Kidney (tissue), 14 donors: Measurements from ENCODE around the gene FTCD. TPM values are rescaled to one million over a fixed set of nuclear protein-coding genes. Genes with fewer than 3 reads are reported as not detected.

ENCODE experiments used
- DNase-seq, 5 donors: peaks; one replicate each; pipeline ENCODE4 v3.0.0-alpha.2; 2013 to 2020
- FAIRE-seq: peaks from 2 replicates; lab custom pipeline; 2012; peaks lifted over from hg19 to GRCh38; lab: Jason Lieb, UNC
- H3K27ac ChIP-seq, 2 donors: one replicate each; pipeline ENCODE4 v1.7.0; 2013; ENCODE audit warnings: low read depth in 2 of 2, low read length in 2 of 2, inconsistent platforms in 1 of 2
- H3K27me3 ChIP-seq: one replicate; pipeline ENCODE4 v1.7.1; 2013; ENCODE audit warnings: low read length, inconsistent platforms; ENCODE audit not compliant: control insufficient read depth, insufficient read depth
- H3K36me3 ChIP-seq, 3 donors: one replicate each; pipeline versions ENCODE4 v1.7.0 to v1.7.1; 2013; ENCODE audit warnings: low read length in 3 of 3, control low read depth in 1 of 3, inconsistent platforms in 1 of 3; ENCODE audit not compliant: insufficient read depth in 3 of 3, control insufficient read depth in 2 of 3
- H3K4me1 ChIP-seq, 3 donors: one replicate each; pipeline versions ENCODE4 v1.7.0 to v1.7.1; 2013; ENCODE audit warnings: low read length in 3 of 3, inconsistent platforms in 1 of 3, low read depth in 1 of 3; ENCODE audit not compliant: control insufficient read depth in 2 of 3, insufficient read depth in 2 of 3
- H3K4me3 ChIP-seq, 3 donors: one replicate each; pipeline versions ENCODE4 v1.7.0 to v1.8.1; 2013; ENCODE audit warnings: low read length in 3 of 3, control low read depth in 1 of 3, inconsistent platforms in 1 of 3
- H3K9ac ChIP-seq, 3 donors: one replicate each; pipeline versions ENCODE4 v1.7.0 to v1.7.1; 2013; ENCODE audit warnings: low read length in 3 of 3, control low read depth in 1 of 3, inconsistent platforms in 1 of 3
- H3K9me3 ChIP-seq, 3 donors: one replicate each; pipeline versions ENCODE4 v1.7.0 to v1.7.1; 2013; ENCODE audit warnings: low read length in 3 of 3, control low read depth in 1 of 3, inconsistent platforms in 1 of 3; ENCODE audit not compliant: control insufficient read depth in 2 of 3, insufficient read depth in 1 of 3
- intact Hi-C: fragments of 100-400 bp; cut with DNase I; formaldehyde crosslinking; loops from one replicate; pipeline ENCODE4 v1.11.1; 2022
- polyA plus RNA-seq: library from polyadenylated mRNA; stranded (reverse); fragments of 350-450 nt; fragmentation: Illumina TruSeq; extraction: RNeasy Lipid Tissue Mini Kit (QIAGEN cat#74804); gene quantifications from one replicate; pipeline ENCODE4 v1.2.3, GENCODE V29; 2014; ENCODE audit warnings: low read depth, low replicate concordance; ENCODE audit not compliant: insufficient read depth
- total RNA-seq: library from RNA; stranded (reverse); fragmentation: NEBNext Ultra II Directional; extraction: Animal tissue kit (Norgen Biotek cat#: 25700); gene quantifications from one replicate; pipeline ENCODE4 v1.2.1, GENCODE V29; 2021
- TF ChIP-seq, protein P1 (sequence below): IDR thresholded peaks from 3 replicates; pipeline ENCODE4 v1.5.1; 2012; ENCODE audit warnings: mild to moderate bottlenecking, moderate library complexity, borderline replicate concordance; ENCODE audit not compliant: insufficient read depth; ENCODE audit errors: extremely low read depth
- donor health status: control.
- donor health status: control.
- donor health status: control.
- donor health status: control.
- donor health status: control.
- donor health status: DM: yes; HTN: yes; CAD: no.
- donor health status: Normal renal cell carcinoma (clear cell type).

Gene FTCD
- total and polyA plus RNA-seq, 2 donors from 2014 or later: 51.6 to 273 TPM

DNA sequence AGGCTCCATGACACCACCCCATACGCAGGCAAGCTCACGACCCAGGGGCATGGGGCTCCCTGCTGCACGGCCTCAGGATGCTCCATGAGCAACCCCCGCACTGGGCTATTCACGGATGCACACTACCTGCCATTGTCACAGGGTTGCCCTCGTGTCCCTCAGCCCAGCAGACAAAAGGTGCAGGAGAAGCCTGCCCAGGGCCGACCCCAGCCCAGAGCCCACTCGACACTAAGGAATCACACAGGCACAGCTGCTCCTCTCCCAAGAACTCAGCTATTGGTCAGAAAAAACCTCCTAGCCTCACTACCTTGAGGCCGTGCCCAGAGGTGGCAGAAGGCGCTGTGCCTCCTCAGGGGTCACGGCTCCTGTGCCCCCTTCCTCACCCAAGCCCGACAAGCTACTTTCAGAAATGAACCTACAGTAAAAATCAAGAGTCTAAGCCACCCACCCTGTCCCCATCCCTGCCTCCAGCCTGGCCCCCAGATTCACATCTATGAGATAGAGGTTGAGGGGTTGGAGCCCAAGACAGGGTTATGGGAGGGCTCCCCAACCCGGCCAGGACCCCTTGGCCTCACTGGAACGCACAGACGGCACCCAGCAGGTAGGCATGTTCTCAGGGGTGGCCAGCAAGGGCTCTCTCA is 35.2 kb upstream of the FTCD start:
- H3K9me3 ChIP-seq: no peaks in the 10 kb centered on the region
- peak in 1 of 5 donors; percentile 36 for DNase-seq
- H3K27me3 ChIP-seq: no peaks in the 10 kb centered on the region
- peaks cover 0 to 4% (median 0%) of the 10 kb centered on the region in 3 donors for H3K4me1 ChIP-seq
- no peak for FAIRE-seq
- no peak overlapping the region for H3K27ac ChIP-seq
- H3K9ac ChIP-seq: no peak overlapping the region
- H3K4me3 ChIP-seq: no peak overlapping the region
- TF ChIP-seq, protein P1, sequence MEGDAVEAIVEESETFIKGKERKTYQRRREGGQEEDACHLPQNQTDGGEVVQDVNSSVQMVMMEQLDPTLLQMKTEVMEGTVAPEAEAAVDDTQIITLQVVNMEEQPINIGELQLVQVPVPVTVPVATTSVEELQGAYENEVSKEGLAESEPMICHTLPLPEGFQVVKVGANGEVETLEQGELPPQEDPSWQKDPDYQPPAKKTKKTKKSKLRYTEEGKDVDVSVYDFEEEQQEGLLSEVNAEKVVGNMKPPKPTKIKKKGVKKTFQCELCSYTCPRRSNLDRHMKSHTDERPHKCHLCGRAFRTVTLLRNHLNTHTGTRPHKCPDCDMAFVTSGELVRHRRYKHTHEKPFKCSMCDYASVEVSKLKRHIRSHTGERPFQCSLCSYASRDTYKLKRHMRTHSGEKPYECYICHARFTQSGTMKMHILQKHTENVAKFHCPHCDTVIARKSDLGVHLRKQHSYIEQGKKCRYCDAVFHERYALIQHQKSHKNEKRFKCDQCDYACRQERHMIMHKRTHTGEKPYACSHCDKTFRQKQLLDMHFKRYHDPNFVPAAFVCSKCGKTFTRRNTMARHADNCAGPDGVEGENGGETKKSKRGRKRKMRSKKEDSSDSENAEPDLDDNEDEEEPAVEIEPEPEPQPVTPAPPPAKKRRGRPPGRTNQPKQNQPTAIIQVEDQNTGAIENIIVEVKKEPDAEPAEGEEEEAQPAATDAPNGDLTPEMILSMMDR: no peak
- peaks cover 7 to 23% (median 15%) of the 10 kb centered on the region in 3 donors for H3K36me3 ChIP-seq
- intact Hi-C loops: no loop called here

- no peaks in the 10 kb centered on the region for H3K27me3 ChIP-seq
- no peak overlapping the region for H3K27ac ChIP-seq
- H3K36me3 ChIP-seq: peaks cover 7 to 22% (median 14%) of the 10 kb centered on the region in 3 donors
- peaks cover 0 to 4% (median 0%) of the 10 kb centered on the region in 3 donors for H3K4me1 ChIP-seq
- FAIRE-seq (no peak), DNase-seq (no peak)
- no peak overlapping the region for H3K9ac ChIP-seq
- TF ChIP-seq, protein P1: no peak
- H3K9me3 ChIP-seq: no peaks in the 10 kb centered on the region
- intact Hi-C loops: no loop called here
- H3K4me3 ChIP-seq: no peak overlapping the region
Observed at GRCh38 chr21:46189959-46190490, 34.6 kb upstream of the FTCD start.

DNA sequence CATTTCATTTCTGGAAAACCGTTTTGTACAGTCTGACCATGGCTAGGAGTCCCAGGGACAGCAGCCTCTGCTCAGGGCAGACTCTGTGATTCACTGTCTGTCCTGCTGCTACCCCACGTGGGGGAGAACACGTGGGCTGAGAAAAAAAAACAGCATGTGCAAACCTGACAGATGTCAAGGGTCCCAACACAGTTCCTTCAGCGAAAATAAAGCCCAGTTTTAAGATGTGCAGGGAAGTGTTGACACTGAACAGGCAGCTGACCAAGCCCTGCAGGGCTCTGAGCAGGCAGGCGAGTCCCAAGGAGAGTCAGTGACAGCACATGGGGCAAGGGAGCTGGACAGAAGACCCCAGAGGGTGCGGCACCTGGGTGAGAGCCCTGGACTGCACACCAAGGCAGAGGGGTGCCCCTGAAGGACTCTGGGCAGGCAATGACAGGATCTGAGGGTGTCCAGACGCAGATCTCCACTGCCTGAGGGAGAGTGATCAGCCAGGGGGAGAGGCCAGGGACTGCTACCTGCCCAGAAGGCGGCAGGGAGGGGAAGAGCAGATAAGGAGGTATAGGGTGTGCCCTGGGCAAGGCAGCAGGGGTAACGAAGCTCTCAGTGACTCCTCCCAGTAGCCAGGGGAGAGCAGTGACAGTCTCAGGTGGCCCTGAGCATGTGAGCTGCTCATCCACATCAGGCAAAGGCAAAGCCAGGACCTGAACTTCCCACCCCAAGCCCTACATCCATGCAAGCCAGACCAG is 34.0 kb upstream of the FTCD start:
- intact Hi-C loops: no loop called here
- no peak overlapping the region for H3K9ac ChIP-seq
- TF ChIP-seq, protein P1: no peak
- no peaks in the 10 kb centered on the region for H3K9me3 ChIP-seq
- no peak overlapping the region for H3K4me3 ChIP-seq
- H3K36me3 ChIP-seq: peaks cover 7 to 18% (median 14%) of the 10 kb centered on the region in 3 donors
- peak in 3 of 5 donors; percentile 29 to 45 (median 30) for DNase-seq
- H3K4me1 ChIP-seq: peaks cover 0 to 4% (median 0%) of the 10 kb centered on the region in 3 donors
- FAIRE-seq: no peak
- H3K27ac ChIP-seq: no peak overlapping the region
- no peaks in the 10 kb centered on the region for H3K27me3 ChIP-seq
